Measurements from ENCODE around the gene NCS1.
A peak's percentile ranks its signal among the peaks of the same experiment; 100 is the strongest.

The NCS1 gene

DNA sequence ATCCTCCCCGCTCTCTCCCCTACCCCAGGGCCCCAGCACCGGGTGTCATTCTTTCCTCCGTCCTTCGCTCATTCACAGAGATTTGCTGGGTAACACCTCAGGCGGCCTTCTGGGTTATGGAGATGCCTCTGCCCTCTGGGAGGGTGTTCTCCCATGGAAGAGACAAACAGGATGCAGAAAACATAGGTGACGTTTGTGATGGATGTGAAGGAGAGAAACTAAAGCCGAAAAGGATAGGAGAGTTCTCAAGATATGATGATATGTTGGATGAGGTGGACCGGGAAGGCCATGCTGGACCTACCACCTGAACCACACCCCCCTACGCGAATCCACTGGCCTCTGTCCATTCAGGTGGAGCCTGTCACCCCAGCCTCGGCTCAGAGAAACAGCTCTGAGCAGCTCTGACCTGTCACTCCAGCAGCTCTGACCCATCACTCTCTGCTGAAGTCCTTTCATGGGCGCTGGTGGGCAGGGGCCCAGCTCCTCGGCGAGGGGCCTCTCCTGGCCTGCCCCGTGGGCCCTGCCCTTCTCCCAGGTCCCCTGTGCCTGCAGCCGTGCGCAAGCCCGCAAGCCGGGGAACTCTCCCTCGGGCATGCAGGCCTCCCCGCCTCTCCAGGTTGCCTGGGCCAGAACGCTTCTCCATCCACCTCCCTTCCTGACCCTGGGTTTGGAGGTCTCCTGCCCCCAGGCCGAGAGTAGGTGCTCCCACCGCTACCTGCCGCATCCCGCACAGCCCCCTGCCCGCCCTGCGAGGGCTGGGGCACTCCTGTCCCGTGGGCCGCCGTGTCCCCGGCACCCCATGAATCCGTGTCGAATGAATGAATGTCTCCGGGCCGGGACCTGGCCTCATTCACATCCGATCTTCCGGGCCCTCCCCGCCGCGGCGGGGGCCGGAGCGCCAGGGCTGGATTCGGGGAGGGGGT lies 717 bp upstream of the NCS1 start (continued):
- TF ChIP-seq, protein P1, sequence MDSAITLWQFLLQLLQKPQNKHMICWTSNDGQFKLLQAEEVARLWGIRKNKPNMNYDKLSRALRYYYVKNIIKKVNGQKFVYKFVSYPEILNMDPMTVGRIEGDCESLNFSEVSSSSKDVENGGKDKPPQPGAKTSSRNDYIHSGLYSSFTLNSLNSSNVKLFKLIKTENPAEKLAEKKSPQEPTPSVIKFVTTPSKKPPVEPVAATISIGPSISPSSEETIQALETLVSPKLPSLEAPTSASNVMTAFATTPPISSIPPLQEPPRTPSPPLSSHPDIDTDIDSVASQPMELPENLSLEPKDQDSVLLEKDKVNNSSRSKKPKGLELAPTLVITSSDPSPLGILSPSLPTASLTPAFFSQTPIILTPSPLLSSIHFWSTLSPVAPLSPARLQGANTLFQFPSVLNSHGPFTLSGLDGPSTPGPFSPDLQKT (IDR thresholded peaks at IDR 0.05; ENCODE audit: borderline replicate concordance, low read depth, low read length): no peak
- TF ChIP-seq OSR2 (tag by site-specific recombination; IDR thresholded peaks at IDR 0.05) (no peak), ZBTB17 (tag by site-specific recombination; IDR thresholded peaks at IDR 0.05) (no peak), ZNF585B (tag by site-specific recombination; IDR thresholded peaks at IDR 0.05) (no peak), ZNF623 (tag by site-specific recombination; IDR thresholded peaks at IDR 0.05) (no peak), ZNF777 (tag by site-specific recombination; IDR thresholded peaks at IDR 0.05; ENCODE audit: borderline replicate concordance) (no peak), ZNF791 (tag by site-specific recombination; IDR thresholded peaks at IDR 0.05) (no peak), FEZF1 (tag by site-specific recombination; IDR thresholded peaks at IDR 0.05) (no peak), KLF9 (tag by site-specific recombination; IDR thresholded peaks at IDR 0.05; ENCODE audit: low read depth) (no peak), MEIS1 (CRISPR knock-in tag; IDR thresholded peaks at IDR 0.05; ENCODE audit: borderline replicate concordance) (no peak), ZNF174 (tag by site-specific recombination; IDR thresholded peaks at IDR 0.05) (no peak), KLF8 (tag by site-specific recombination; IDR thresholded peaks at IDR 0.05) (0 out of 2 replicates have a peak, but pooled peaks have one; percentile 23), ZNF341 (tag by site-specific recombination; IDR thresholded peaks at IDR 0.05; ENCODE audit: low read depth) (peak; percentile 52), ZNF335 (tag by site-specific recombination; conservative IDR thresholded peaks at IDR 0.05) (peak; percentile 42), ZFP69B (tag by site-specific recombination; IDR thresholded peaks at IDR 0.05) (peak; percentile 74; the same call in 1 of the 2 replicates), REPIN1 (tag by site-specific recombination; IDR thresholded peaks at IDR 0.05; ENCODE audit: low read depth) (no peak), BCL11A (tag by site-specific recombination; IDR thresholded peaks at IDR 0.05; ENCODE audit: low read depth) (no peak)
- TF ChIP-seq, protein P2, sequence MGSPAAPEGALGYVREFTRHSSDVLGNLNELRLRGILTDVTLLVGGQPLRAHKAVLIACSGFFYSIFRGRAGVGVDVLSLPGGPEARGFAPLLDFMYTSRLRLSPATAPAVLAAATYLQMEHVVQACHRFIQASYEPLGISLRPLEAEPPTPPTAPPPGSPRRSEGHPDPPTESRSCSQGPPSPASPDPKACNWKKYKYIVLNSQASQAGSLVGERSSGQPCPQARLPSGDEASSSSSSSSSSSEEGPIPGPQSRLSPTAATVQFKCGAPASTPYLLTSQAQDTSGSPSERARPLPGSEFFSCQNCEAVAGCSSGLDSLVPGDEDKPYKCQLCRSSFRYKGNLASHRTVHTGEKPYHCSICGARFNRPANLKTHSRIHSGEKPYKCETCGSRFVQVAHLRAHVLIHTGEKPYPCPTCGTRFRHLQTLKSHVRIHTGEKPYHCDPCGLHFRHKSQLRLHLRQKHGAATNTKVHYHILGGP (tag by site-specific recombination; IDR thresholded peaks at IDR 0.05): no peak
- TF ChIP-seq, protein P3, sequence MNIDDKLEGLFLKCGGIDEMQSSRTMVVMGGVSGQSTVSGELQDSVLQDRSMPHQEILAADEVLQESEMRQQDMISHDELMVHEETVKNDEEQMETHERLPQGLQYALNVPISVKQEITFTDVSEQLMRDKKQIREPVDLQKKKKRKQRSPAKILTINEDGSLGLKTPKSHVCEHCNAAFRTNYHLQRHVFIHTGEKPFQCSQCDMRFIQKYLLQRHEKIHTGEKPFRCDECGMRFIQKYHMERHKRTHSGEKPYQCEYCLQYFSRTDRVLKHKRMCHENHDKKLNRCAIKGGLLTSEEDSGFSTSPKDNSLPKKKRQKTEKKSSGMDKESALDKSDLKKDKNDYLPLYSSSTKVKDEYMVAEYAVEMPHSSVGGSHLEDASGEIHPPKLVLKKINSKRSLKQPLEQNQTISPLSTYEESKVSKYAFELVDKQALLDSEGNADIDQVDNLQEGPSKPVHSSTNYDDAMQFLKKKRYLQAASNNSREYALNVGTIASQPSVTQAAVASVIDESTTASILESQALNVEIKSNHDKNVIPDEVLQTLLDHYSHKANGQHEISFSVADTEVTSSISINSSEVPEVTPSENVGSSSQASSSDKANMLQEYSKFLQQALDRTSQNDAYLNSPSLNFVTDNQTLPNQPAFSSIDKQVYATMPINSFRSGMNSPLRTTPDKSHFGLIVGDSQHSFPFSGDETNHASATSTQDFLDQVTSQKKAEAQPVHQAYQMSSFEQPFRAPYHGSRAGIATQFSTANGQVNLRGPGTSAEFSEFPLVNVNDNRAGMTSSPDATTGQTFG (tag by site-specific recombination; IDR thresholded peaks at IDR 0.05; ENCODE audit: borderline replicate concordance): no peak

DNA sequence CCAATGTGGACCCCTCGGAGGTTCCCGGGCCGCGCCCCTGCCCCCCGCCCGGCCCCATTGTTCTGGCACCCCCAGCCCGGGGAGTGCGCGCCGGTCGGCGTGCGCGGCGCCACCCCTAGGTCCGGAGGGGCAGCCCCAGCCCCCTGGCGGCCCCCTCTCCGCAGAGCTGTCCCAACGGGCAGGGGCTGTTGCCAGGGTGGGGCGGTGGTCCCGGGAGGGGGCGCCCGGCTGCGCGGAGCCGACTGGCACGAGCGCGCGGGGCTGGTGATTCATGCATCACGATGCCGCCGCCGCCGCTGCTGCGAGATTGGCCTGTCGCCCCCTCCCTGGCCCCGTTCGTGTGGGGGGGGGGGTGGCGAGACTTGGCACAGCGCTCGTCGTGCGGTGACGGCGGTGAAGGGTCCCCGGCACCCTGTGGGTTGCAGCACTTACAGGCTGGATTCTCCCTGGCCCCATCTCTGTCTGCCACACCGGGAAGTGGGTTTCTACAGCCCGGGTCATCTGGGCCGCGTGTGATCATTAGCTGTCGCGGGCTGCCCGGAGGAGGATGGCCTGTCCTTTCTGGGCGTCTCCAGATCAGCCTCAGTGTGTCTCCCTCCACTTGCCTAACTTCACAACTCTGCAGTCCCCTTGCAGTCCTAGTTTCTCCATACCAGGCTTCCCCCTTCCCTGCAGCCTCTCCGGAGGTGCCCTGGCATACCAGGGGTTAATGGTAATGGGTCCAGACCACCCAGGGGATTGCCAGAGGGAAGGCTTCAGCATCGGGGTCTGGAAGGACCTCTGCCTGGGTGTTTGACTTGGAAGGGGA lies 858 bp downstream of the NCS1 start:
- CTCF ChIA-PET: interaction anchor here (0.7 to 1.9 kb wide), 5 partner anchors 10 to 171 kb away, joined by 3 to 8 read pairs (median 4); no protein-coding TSS in a partner anchor
- peaks cover 4% of the 10 kb centered on the region for H3K4me1 ChIP-seq (ENCODE audit: control insufficient read depth, insufficient read depth, low read length)
- H3K4me3 ChIP-seq (ENCODE audit: low read depth, low read length): peak overlapping the region; percentile 54
- POLR2A ChIA-PET: interaction anchor here (0.7 to 1.4 kb wide), 3 partner anchors 14 to 167 kb away, joined by 3 to 5 read pairs (median 3); no protein-coding TSS in a partner anchor
- no peaks in the 10 kb centered on the region for H3K9me3 ChIP-seq (ENCODE audit: control insufficient read depth, insufficient read depth, low read depth, low read length)
- H3K27ac ChIP-seq (ENCODE audit: extremely low read depth, low read depth, low read length): no peak overlapping the region; the same call in 1 of the 2 replicates
- no peaks in the 10 kb centered on the region for H3K36me3 ChIP-seq (ENCODE audit: control insufficient read depth in 2 of 2, insufficient read depth in 1 of 2, low read length in 2 of 2)
- TF ChIP-seq ZBTB8A (tag by site-specific recombination; IDR thresholded peaks at IDR 0.05) (peak; percentile 35), HIC1 (tag by site-specific recombination; IDR thresholded peaks at IDR 0.05) (peak; percentile 54), ZIC2 (tag by site-specific recombination; IDR thresholded peaks at IDR 0.05) (peak; percentile 68), ZNF335 (tag by site-specific recombination; conservative IDR thresholded peaks at IDR 0.05) (peak; percentile 49), GFI1B (tag by site-specific recombination; IDR thresholded peaks at IDR 0.05) (no peak), ZNF830 (tag by site-specific recombination; IDR thresholded peaks at IDR 0.05; ENCODE audit: low read depth) (no peak), TRIM28 (IDR thresholded peaks at IDR 0.05; ENCODE audit: borderline replicate concordance, low read length) (no peak), ZBTB7A (tag by site-specific recombination; IDR thresholded peaks at IDR 0.05; ENCODE audit: low read depth) (peak; percentile 19; the same call in 1 of the 2 replicates), MEIS1 (CRISPR knock-in tag; IDR thresholded peaks at IDR 0.05; ENCODE audit: borderline replicate concordance) (no peak), ZNF174 (tag by site-specific recombination; IDR thresholded peaks at IDR 0.05) (no peak), SCRT2 (tag by site-specific recombination; IDR thresholded peaks at IDR 0.05) (no peak), ZNF433 (tag by site-specific recombination; IDR thresholded peaks at IDR 0.05; ENCODE audit: low read depth) (no peak)
